GM18502 (cell line): Measurements from ENCODE around the gene TNFRSF21.
"Not testable (repeated sequence)": the region's sequence is repeated elsewhere in the genome, so short reads cannot be mapped to it uniquely, and the experiment has no call there.

Source experiments
- ATAC-seq: cut with Tn5 transposase; IDR thresholded peaks from one replicate; pipeline ENCODE4 v1.9.1; 2021; ENCODE audit warnings: mild to moderate bottlenecking; ENCODE audit not compliant: unreplicated experiment, poor library complexity

Gene TNFRSF21, protein sequence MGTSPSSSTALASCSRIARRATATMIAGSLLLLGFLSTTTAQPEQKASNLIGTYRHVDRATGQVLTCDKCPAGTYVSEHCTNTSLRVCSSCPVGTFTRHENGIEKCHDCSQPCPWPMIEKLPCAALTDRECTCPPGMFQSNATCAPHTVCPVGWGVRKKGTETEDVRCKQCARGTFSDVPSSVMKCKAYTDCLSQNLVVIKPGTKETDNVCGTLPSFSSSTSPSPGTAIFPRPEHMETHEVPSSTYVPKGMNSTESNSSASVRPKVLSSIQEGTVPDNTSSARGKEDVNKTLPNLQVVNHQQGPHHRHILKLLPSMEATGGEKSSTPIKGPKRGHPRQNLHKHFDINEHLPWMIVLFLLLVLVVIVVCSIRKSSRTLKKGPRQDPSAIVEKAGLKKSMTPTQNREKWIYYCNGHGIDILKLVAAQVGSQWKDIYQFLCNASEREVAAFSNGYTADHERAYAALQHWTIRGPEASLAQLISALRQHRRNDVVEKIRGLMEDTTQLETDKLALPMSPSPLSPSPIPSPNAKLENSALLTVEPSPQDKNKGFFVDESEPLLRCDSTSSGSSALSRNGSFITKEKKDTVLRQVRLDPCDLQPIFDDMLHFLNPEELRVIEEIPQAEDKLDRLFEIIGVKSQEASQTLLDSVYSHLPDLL

DNA sequence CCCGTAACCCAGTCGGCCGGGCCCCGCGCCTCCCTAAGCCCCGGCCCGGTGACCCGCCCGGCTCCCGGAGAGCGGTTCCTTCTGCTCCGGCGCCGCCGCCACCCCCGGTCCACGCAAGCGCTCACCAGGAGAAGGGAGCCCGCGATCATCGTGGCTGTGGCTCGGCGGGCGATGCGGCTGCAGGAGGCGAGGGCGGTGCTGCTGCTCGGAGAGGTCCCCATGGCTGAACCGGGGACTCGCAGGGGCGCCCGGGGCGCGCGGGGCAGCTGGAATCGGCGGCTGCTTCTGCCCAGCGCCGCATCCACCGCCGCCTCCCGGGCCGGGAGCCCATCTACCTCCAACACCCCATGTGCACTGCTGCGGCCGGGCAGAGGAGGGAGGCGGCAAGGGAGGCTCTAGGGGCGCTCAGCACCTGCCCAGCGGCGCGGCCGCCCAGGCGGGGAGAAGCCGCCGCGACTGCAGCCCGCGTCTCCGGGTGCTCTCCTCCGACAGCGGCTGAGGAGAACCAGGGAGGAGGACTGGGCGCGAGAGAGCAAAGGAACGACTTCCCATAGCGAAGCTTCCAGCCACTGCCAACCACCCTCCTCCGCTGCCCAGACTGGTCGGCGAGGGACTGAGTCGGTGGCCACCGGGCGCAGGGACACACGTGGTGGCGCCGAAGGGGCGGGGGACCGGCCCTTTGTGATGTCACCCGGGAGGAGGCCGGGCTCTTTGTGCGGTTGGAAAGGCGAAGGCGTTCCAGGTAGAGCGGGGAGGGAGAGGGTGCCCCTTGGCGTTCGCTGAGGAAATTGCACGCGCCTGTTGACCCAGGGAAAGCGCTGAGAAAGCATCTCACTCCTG is at the start of gene TNFRSF21:
Gene TNFRSF21, minus strand, starts transcription at position 615 of the 840 bp plus-strand sequence. Its CDS starts 394 bp downstream, at position 221.
- ATAC-seq, result peak; percentile 99

DNA sequence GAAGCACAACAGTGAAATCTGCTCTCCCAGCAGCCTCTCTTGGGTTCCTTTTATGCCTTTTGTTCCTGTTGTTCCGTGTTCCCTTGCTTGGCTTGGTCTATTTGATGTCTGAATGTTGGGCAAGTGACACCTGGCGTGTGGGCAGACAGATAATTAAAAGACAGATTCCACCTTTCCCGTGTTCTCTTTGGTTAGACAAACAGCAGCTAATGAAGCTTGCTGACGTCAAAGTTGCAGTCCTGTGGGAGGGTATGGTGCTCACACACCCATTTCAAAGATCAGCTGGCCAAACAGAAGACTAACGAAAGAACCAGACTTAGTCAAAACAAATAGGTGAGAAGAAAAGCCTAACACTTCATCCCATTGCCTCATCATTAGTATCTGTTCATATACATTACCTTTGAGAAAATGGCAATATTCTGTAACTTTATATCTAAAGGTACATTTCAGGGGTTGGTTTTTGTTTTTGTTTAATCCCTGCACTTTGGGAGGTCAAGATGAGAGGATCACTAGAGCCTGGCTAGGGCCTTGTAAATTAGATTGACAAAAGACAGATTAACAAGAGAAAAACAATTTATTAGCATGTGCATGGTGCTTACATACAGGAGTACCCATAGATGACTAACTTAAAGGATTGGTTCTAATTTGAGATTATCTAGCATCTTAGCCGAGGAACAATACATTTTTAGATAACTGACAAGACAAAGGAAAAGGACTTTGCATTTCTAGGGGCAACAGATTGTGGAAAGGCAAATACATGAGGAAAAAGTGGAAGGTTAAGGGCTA is 48.9 kb upstream of the TNFRSF21 start:
- ATAC-seq, result peak; percentile 37

DNA sequence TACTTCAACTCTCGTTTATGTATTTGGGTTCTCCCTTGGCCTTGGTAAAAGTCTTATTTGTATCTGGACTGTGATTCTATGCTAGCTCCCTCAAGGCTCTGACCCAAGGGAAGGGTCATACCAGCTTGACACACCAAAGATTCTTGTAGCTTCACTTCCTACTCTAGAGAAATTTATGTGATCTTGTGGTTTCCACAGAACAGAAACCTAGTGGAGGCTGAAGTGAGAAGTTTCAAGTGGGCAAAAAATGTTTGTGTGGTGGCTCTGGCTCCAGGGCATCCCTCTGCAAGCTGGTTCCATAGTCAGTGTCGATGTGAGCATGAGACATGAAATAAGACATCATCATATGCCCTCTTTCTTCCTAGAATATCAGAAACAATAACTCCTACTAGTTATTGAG is 48.1 kb upstream of the TNFRSF21 start:
- ATAC-seq, result peak; percentile 76

DNA sequence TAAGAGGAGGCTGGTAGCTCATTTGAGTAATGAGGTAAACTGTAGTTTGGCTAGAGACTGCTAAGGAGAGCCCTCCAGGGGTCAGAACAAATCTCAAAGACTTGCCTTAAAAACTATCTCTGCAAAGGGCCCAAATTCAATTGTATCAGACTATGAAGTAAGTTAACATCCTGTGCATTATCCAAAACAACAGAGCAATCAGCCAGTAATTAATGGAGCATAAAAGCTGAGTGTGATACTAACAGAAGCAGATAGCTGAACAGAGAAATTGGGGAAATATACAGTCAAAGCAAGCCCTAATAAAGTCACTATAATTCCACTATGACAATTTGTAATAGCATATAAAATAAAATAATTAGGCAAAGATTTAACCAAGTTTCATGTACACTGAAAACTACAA is 45.8 kb upstream of the TNFRSF21 start:
- ATAC-seq, result no peak

DNA sequence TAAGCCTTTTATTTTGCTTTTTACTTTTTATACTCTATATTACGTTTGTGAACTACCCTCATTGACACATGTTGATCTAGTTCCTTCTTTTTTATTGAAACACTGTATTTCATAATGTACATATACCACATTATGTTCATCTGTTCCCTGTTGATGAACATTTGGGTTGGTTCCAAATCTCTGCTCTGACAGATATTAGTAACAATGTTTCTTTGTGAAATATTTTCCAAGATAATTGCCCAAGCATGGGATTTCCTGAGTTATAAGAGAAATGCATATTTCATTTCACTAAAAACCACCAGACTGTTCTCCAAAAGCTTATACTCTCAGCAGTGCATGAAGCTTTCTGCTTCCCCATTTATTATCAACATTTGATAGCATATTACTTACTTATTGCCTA is 44.2 kb upstream of the TNFRSF21 start:
- no peak for ATAC-seq

DNA sequence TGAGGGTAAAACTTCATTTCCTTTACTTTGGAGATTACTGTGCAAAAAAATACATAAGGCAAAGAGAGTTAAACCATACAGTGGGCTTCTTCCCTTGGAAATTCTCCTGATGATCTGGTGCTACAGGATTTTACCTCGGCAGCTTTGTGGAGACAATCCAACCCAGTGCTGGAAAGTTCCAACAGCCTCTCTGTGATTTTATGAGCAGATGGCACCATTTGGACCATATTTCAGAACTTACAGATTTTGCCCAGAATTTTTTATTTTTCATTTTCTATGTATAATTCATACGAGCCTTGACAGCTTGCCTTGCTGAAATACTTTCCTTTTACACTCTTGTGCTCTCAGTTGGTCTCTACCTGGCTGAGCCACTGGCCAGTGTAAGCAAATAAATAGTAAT is 43.3 kb upstream of the TNFRSF21 start:
- no peak for ATAC-seq

DNA sequence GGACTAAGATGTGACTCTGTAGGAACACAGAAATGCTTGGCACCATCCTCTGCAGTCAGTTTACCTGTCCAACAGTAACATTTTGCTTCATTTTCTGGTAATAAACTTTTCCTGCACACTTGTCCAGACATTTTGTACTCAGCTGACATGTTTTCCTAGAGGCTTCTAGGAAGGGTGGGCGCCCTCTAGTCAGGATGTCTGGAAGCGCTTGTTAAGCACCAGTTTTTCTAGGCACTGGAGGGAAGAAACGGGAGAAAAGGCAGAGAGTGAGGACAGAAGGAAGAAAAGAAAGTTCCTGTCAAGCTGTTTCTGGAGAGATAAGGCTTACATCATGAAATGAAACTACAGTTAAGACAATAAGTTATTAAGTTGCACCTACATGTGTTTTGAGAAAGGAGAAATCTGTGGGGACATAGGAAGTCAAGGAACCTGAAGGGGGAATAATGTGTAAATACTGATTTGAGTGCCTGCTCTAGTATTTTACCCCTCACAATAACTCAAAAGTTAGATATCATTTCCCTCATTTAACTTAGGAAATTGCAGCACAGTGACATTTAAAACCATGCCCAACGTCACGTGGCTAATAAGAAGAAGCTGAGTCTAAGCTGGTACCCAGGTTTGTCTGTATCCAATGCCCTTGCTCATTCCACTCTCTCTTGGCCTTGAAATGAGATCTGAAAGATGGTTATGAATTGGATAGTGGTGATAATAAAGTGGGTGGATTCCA is 42.7 kb upstream of the TNFRSF21 start:
- no peak for ATAC-seq

DNA sequence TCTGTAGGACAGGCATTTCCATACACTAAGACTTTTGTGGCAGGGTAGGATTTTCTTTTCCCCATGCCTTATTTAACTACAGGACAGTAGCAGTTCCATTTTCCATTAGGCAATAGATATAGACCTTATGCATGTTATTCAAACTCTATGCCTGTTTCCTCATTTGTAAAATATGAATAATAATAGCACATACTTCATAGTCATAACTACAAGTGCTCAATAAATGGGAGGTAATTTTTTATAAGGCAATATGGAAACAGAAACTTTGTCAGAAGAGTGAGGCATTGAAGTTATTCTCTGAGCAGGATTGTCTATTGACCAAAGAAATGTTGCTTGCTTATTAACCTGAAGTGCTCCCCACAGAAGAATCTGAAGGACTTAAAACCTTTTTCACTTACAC is 41.9 kb upstream of the TNFRSF21 start:
- no peak for ATAC-seq

DNA sequence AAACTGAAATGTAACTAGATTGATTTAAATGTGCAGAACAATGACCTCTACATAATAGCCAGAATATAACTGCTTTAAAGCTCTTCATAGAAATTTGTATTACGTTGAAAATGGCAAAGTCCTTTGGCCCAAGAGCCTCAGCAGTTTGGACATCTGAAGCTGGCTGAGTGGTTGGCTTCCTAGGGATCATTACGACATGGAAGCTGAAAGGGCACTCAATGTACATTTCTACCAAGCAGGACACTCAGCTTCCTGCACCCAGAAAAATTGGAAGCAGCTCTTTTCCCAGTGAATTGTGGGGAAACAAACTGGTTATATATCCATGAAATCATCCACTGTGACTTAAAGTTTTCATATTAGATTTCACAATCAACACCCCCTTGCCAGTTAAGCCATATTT is 40.2 kb upstream of the TNFRSF21 start:
- ATAC-seq, result no peak

DNA sequence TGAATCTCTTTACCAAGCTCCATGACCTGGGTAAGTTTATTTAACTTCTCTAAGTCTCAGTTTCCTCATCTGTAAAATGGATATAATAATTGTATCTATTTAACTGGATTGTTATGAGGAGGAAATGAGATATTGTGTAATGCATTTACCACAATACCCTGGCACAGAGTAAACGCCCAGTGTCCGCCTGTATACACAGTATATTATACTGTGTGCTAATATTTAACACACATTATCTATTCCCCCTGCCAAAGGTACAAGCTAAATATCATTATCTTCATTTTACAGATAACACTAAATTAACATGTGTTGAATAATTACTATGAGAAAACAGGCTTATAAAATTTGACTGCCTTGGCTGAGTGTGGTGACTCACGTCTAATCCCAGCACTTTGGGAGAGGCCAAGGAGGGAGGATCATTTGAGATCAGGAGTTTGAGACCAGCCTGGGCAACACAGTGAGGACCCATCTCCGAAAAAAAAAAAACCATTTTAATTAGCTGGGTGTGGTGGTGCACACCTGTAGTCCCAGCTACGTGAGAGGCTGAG is 38.7 kb upstream of the TNFRSF21 start:
- ATAC-seq, result no peak

DNA sequence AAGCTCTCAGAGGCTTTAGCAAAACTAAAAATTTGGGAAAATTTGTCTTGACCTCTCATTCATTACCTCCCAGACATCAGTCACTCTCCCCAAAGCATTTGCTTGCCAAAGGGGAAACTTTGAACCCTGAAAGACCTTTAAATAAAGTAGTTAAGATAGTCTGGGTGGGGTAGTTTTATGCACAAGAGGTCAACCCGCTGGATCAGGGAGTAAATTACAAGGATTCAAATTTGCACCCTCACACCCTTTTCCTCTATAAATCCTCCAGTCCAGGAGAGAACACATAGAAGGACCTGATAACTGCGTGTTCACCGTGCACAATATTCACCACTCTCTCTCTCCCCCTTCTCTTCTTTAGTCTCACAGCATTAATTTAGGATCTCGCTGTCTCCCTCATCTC is 36.1 kb upstream of the TNFRSF21 start:
- ATAC-seq, result no peak

DNA sequence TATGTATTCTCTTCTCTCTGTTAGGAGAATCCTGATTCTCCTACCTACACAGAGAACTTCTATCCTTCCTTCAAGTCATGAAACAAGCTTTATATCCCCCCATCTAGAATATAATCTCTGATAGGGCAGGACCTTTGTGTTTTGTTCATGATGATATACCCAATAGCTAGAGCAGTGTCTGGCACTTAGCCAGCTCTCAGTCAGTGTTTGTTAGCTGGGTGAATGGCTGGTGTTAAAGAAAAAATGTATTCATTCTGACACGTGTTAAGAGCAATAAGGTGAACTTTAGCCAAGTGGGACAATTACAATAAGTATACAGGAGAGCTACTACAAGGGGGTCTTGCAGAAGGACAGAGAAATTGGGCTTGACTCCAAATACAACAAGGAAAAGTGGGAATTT is 34.3 kb upstream of the TNFRSF21 start:
- no peak for ATAC-seq

DNA sequence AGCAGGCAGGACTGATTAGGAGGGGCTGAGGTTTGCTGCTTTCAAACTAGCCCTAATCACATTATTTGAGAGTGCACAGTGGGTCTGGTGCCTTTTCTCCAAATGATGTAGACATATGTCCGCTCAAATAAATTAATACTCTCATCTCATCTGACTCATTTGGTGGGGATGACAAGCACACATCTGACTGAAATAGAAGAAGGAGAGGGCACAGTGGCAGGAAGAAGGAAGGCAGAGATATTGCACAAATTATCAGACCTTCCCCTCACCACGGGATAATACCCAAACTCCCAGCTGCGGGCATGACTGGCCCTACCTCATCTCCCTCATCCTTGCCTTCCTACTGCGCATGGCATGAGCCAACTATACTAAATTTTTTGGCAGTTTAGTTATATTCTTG is 33.9 kb upstream of the TNFRSF21 start:
- no peak for ATAC-seq

DNA sequence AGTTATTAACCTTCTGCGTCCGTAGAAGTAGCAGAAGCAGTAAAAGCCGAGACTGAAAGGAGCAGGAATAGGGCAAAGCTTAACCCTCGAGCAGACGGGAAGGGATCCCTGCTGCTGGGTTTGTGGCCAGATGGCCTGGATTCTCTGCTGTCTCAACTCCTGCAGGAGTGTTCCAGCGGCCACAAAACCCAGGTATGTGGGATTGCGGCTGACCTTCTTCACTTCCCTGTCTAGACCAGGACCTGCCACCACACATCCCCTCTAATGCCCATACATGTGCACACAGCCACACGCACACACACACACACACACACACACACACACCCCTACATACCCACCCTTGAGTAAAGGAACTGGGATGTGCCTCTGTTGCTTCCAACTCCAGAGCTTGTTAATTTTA is 33.1 kb upstream of the TNFRSF21 start:
- ATAC-seq, result no peak

DNA sequence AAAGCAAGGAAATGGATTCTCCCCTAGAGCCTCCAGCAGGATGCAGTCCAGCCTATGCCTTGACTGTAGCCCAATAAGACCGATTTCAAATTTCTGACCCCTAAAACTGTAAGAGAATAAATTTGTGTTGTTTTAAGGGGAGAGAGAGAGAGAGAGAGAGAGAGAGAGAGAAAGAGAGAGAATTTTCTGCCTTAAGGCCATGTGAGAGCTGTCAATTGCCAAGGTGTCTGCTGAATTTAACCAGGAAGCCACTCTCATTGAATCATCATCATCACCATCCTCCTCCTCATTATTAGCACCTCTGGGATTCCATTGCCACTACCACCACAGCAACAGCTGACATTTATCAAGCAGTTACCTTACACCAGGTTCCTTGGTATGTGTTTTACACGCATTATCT is 27.8 kb upstream of the TNFRSF21 start:
- ATAC-seq, result no peak

DNA sequence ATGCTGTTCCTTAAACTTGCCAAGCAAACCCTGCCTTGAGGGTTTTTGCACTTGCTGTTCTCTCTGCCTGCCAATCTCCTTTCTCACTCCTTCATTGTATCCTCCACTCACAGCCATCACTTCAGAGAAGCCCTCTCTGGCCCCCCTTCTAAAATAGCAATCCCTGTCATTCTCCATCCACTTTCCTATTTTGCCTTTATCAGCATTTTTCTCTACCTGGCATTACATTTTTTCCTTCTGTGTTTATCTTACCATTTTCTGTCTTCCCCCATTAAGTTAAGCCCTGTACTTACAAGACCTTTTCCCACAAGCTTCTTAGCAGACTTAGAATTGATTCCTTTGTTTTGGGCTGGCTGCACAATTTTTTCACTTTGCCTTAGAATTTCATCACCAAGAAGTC is 26.6 kb upstream of the TNFRSF21 start:
- no peak for ATAC-seq

DNA sequence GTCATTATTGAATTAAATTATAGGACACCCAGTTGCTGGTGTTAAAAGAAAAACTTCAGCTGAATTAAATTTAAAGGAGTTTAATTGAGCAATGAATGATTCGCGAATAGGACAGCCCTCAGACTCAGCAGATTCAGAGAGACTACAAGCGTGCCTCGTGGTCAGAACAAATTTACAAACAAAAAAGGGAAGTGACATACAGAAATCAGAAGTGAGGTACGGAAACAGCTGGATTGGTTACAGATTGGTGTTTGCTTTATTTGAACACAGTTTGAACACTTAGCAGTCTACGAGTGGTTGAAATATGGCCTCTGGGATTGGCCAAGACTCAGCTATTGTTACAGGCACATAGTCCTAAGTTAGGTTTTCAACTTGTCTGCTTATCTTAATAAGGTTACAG is 25.8 kb upstream of the TNFRSF21 start:
- ATAC-seq, result peak; percentile 95

DNA sequence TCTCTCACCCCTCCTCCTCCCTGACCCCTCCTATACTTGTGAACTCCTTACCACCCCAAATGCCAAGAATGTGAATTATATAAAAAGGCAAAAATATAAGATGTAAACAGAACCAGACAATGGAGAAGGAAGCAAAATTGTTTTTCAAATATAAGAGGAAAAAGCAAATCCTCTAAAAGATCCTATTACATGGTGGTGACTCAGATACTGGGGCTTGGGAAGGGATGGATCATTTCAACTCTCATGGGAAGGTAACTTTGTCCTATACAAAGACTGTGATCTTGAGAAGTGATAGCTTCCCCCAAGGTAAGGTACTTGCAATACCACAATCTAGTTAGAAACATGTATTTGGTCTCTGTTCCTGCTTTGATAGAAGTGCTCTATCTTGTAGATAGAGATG is 24.6 kb upstream of the TNFRSF21 start:
- ATAC-seq, result no peak

DNA sequence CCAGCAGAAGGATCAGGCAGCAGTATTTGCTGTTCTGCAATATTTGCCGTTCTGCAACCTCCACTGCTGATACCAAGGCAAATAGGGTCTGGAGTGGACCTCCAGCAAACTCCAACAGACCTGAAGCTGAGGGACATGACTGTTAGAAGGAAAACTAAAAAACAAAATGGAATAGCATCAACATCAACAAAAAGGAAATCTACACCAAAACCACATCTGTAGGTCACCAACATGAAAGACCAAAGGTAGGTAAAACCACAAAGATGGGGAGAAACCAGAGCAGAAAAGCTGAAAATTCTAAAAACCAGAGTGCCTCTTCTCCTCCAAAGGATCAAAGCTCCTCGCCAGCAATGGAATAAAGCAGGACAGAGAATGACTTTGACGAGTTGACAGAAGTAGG is 18.9 kb upstream of the TNFRSF21 start:
- ATAC-seq, result not testable (repeated sequence)
